ENCODE results near the gene RAI14. TPM values are rescaled to one million over a fixed set of nuclear protein-coding genes. Genes with fewer than 3 reads are reported as not detected.

RAI14 gene
- total and polyA plus RNA-seq, 3 experiments from 2014 or later: 0.58 to 3.9 (median 3.9) TPM

DNA sequence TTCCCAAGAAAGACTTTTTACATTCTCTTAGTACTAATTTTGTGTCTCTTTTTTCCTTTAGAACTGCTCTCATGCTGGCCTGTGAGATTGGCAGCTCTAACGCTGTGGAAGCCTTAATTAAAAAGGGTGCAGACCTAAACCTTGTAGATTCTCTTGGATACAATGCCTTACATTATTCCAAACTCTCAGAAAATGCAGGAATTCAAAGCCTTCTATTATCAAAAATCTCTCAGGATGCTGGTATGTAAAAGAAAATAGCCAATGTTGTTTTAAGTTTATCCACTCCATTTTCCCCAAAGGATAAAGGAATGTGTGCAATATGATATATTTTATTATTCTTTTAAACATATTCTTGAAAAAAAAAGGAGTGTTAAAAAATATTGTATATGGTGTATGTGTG is 155.6 kb downstream of the RAI14 start:
- Histone ChIP-seq H3K27me3 (ENCODE audit: insufficient read depth, low read length, poor library complexity, severe bottlenecking) (no peaks in the 10 kb centered on the region), H3K4me3 (ENCODE audit: low read length) (no peak overlapping the region), H3K9me3 (ENCODE audit: low read length) (no peaks in the 10 kb centered on the region), H3K36me3 (ENCODE audit: insufficient read depth, low read length) (no peaks in the 10 kb centered on the region), H3K4me1 (ENCODE audit: insufficient read depth, low read length) (no peaks in the 10 kb centered on the region), H3K27ac (ENCODE audit: low read depth, low read length) (no peak overlapping the region)
- no peak for DNase-seq
- no peak overlapping the region for H3K4me3 Mint-ChIP-seq
- H3K36me3 Mint-ChIP-seq: no peaks in the 10 kb centered on the region
- H3K27ac Mint-ChIP-seq: no peak overlapping the region
- peaks cover 4 to 18% of the 10 kb centered on the region in 2 donors for H3K27me3 Mint-ChIP-seq
- CTCF ChIA-PET: no interaction called here
- POLR2A ChIA-PET: no interaction called here
- no peaks in the 10 kb centered on the region for H3K9me3 Mint-ChIP-seq
- no peaks in the 10 kb centered on the region for H3K4me1 Mint-ChIP-seq

DNA sequence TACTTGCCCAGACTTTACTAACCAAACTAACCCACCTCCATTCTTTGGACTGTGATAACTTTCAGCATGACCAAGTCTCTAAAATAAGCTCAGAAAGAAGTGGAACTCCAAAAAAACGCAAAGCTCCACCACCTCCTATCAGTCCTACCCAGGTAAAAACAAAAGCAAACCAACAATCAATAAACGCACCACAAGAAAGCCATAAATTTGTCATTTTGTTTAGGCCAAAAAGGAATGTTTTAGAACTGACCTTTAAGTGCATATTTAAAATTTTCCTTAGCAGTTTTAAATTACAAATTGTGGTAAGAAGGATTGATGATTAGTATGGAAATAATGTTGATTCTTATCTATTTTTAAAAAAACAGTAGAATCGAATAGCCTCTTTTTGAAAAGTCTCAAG is 157.4 kb downstream of the RAI14 start:
- Histone ChIP-seq H3K4me1 (ENCODE audit: insufficient read depth, low read length) (no peaks in the 10 kb centered on the region), H3K4me3 (ENCODE audit: low read length) (no peak overlapping the region), H3K36me3 (ENCODE audit: insufficient read depth, low read length) (no peaks in the 10 kb centered on the region), H3K27me3 (ENCODE audit: insufficient read depth, low read length, poor library complexity, severe bottlenecking) (no peaks in the 10 kb centered on the region), H3K9me3 (ENCODE audit: low read length) (no peaks in the 10 kb centered on the region), H3K27ac (ENCODE audit: low read depth, low read length) (no peak overlapping the region)
- Mint-ChIP-seq H3K27ac (no peak overlapping the region), H3K27me3 (peaks cover 2 to 19% of the 10 kb centered on the region in 2 donors), H3K4me3 (no peak overlapping the region), H3K4me1 (no peaks in the 10 kb centered on the region), H3K36me3 (no peaks in the 10 kb centered on the region), H3K9me3 (no peaks in the 10 kb centered on the region)
- ChIA-PET CTCF (no interaction called here), POLR2A (no interaction called here)
- no peak for DNase-seq

- ChIA-PET CTCF (no interaction called here), POLR2A (no interaction called here)
- no peaks in the 10 kb centered on the region for H3K9me3 ChIP-seq (ENCODE audit: low read length)
- no peak overlapping the region for H3K4me3 ChIP-seq (ENCODE audit: low read length)
- Mint-ChIP-seq H3K4me3 (no peak overlapping the region), H3K4me1 (no peaks in the 10 kb centered on the region), H3K27me3 (peaks cover 2 to 21% of the 10 kb centered on the region in 2 donors), H3K36me3 (no peaks in the 10 kb centered on the region), H3K27ac (no peak overlapping the region), H3K9me3 (no peaks in the 10 kb centered on the region)
- H3K4me1 ChIP-seq (ENCODE audit: insufficient read depth, low read length): no peaks in the 10 kb centered on the region
- no peak overlapping the region for H3K27ac ChIP-seq (ENCODE audit: low read depth, low read length)
- no peaks in the 10 kb centered on the region for H3K27me3 ChIP-seq (ENCODE audit: insufficient read depth, low read length, poor library complexity, severe bottlenecking)
- DNase-seq: no peak
- H3K36me3 ChIP-seq (ENCODE audit: insufficient read depth, low read length): no peaks in the 10 kb centered on the region
These were observed 161.6 kb downstream of the RAI14 start for GRCh38 chr5:34817558-34818351.

GRCh38 chr5:34818717-34819116 is 162.6 kb downstream of the RAI14 start:
- Mint-ChIP-seq H3K27me3 (peaks cover 7 to 22% of the 10 kb centered on the region in 2 donors), H3K27ac (no peak overlapping the region), H3K4me1 (no peaks in the 10 kb centered on the region), H3K36me3 (no peaks in the 10 kb centered on the region), H3K4me3 (no peak overlapping the region), H3K9me3 (no peaks in the 10 kb centered on the region)
- H3K4me1 ChIP-seq (ENCODE audit: insufficient read depth, low read length): no peaks in the 10 kb centered on the region
- no peaks in the 10 kb centered on the region for H3K9me3 ChIP-seq (ENCODE audit: low read length)
- ChIA-PET POLR2A (no interaction called here), CTCF (no interaction called here)
- no peak overlapping the region for H3K27ac ChIP-seq (ENCODE audit: low read depth, low read length)
- H3K27me3 ChIP-seq (ENCODE audit: insufficient read depth, low read length, poor library complexity, severe bottlenecking): no peaks in the 10 kb centered on the region
- H3K36me3 ChIP-seq (ENCODE audit: insufficient read depth, low read length): no peaks in the 10 kb centered on the region
- no peak overlapping the region for H3K4me3 ChIP-seq (ENCODE audit: low read length)
- DNase-seq: no peak

DNA sequence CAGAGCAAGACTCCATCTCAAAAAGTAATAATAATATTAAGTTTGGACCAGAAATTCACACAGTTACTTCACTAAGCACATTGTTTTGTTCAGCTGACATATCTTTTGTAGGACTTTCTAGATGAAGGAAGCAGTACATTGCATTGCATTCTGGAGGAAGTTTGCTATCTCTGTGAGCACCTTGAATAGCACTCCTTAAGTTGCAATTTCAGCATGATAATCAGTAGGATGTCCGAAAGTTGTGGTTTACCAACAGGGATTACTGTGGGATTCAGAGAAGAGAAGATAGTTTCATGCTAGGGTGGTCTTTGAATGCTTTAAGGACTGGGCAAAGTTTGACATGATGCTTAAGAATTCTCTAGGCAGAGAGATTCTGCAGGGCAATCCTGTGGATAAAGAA is 164.5 kb downstream of the RAI14 start:
- DNase-seq: no peak
- peaks cover 10 to 27% of the 10 kb centered on the region in 2 donors for H3K27me3 Mint-ChIP-seq
- H3K4me3 ChIP-seq (ENCODE audit: low read length): no peak overlapping the region
- H3K27ac Mint-ChIP-seq: no peak overlapping the region
- no peaks in the 10 kb centered on the region for H3K27me3 ChIP-seq (ENCODE audit: insufficient read depth, low read length, poor library complexity, severe bottlenecking)
- ChIA-PET POLR2A (no interaction called here), CTCF (no interaction called here)
- H3K27ac ChIP-seq (ENCODE audit: low read depth, low read length): no peak overlapping the region
- H3K4me1 Mint-ChIP-seq: no peaks in the 10 kb centered on the region
- H3K4me1 ChIP-seq (ENCODE audit: insufficient read depth, low read length): no peaks in the 10 kb centered on the region
- H3K9me3 Mint-ChIP-seq: no peaks in the 10 kb centered on the region
- no peak overlapping the region for H3K4me3 Mint-ChIP-seq
- H3K36me3 Mint-ChIP-seq: no peaks in the 10 kb centered on the region
- no peaks in the 10 kb centered on the region for H3K36me3 ChIP-seq (ENCODE audit: insufficient read depth, low read length)
- no peaks in the 10 kb centered on the region for H3K9me3 ChIP-seq (ENCODE audit: low read length)

DNA sequence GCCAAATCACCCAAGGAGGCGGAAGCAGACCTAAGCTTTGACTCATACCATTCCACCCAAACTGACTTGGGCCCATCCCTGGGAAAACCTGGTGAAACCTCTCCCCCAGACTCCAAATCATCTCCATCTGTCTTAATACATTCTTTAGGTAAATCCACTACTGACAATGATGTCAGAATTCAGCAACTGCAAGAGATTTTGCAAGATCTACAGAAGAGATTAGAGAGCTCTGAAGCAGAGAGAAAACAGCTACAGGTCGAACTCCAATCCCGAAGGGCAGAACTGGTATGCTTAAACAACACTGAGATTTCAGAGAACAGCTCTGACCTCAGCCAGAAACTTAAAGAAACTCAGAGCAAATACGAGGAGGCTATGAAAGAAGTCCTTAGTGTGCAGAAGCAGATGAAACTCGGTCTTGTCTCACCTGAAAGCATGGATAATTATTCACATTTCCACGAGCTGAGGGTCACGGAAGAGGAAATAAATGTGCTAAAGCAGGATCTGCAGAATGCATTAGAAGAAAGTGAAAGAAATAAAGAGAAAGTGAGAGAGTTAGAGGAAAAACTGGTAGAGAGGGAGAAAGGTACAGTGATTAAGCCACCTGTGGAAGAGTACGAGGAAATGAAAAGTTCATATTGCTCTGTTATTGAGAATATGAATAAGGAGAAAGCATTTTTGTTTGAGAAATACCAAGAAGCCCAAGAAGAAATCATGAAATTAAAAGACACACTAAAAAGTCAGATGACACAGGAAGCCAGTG is 167.0 kb downstream of the RAI14 start:
- DNase-seq: no peak
- no peaks in the 10 kb centered on the region for H3K36me3 ChIP-seq (ENCODE audit: insufficient read depth, low read length)
- H3K27me3 ChIP-seq (ENCODE audit: insufficient read depth, low read length, poor library complexity, severe bottlenecking): no peaks in the 10 kb centered on the region
- CTCF ChIA-PET: no interaction called here
- no peak overlapping the region for H3K27ac ChIP-seq (ENCODE audit: low read depth, low read length)
- Mint-ChIP-seq H3K9me3 (no peaks in the 10 kb centered on the region), H3K27ac (no peak overlapping the region), H3K36me3 (no peaks in the 10 kb centered on the region), H3K27me3 (peaks cover 12 to 42% of the 10 kb centered on the region in 2 donors), H3K4me3 (no peak overlapping the region), H3K4me1 (no peaks in the 10 kb centered on the region)
- H3K4me3 ChIP-seq (ENCODE audit: low read length): no peak overlapping the region
- H3K9me3 ChIP-seq (ENCODE audit: low read length): no peaks in the 10 kb centered on the region
- POLR2A ChIA-PET: no interaction called here
- H3K4me1 ChIP-seq (ENCODE audit: insufficient read depth, low read length): no peaks in the 10 kb centered on the region

- Mint-ChIP-seq H3K27ac (no peak overlapping the region), H3K9me3 (no peaks in the 10 kb centered on the region), H3K4me1 (no peaks in the 10 kb centered on the region), H3K4me3 (no peak overlapping the region), H3K27me3 (peaks cover 12 to 40% of the 10 kb centered on the region in 2 donors), H3K36me3 (no peaks in the 10 kb centered on the region)
- ChIA-PET POLR2A (no interaction called here), CTCF (no interaction called here)
- Histone ChIP-seq H3K27me3 (ENCODE audit: insufficient read depth, low read length, poor library complexity, severe bottlenecking) (no peaks in the 10 kb centered on the region), H3K4me1 (ENCODE audit: insufficient read depth, low read length) (no peaks in the 10 kb centered on the region), H3K9me3 (ENCODE audit: low read length) (no peaks in the 10 kb centered on the region), H3K4me3 (ENCODE audit: low read length) (no peak overlapping the region), H3K27ac (ENCODE audit: low read depth, low read length) (no peak overlapping the region), H3K36me3 (ENCODE audit: insufficient read depth, low read length) (no peaks in the 10 kb centered on the region)
- DNase-seq: no peak
These were observed 170.2 kb downstream of the RAI14 start for GRCh38 chr5:34826347-34826746.

- H3K4me1 Mint-ChIP-seq: no peaks in the 10 kb centered on the region
- no peaks in the 10 kb centered on the region for H3K27me3 ChIP-seq (ENCODE audit: insufficient read depth, low read length, poor library complexity, severe bottlenecking)
- ChIA-PET POLR2A (no interaction called here), CTCF (interaction anchor here (1.5 kb wide), 1 partner anchor 13 kb away, joined by 3 read pairs; no protein-coding TSS in a partner anchor)
- no peak overlapping the region for H3K4me3 ChIP-seq (ENCODE audit: low read length)
- H3K4me3 Mint-ChIP-seq: no peak overlapping the region
- H3K9me3 ChIP-seq (ENCODE audit: low read length): no peaks in the 10 kb centered on the region
- no peaks in the 10 kb centered on the region for H3K36me3 ChIP-seq (ENCODE audit: insufficient read depth, low read length)
- H3K36me3 Mint-ChIP-seq: no peaks in the 10 kb centered on the region
- no peak overlapping the region for H3K27ac Mint-ChIP-seq
- H3K9me3 Mint-ChIP-seq: no peaks in the 10 kb centered on the region
- peaks cover 12 to 40% of the 10 kb centered on the region in 2 donors for H3K27me3 Mint-ChIP-seq
- no peaks in the 10 kb centered on the region for H3K4me1 ChIP-seq (ENCODE audit: insufficient read depth, low read length)
- DNase-seq: no peak
- no peak overlapping the region for H3K27ac ChIP-seq (ENCODE audit: low read depth, low read length)
These were observed 171.7 kb downstream of the RAI14 start for GRCh38 chr5:34827588-34828506.
